ENCODE measurements around the gene NME8.
"Not testable (repeated sequence)": the region's sequence is repeated elsewhere in the genome, so short reads cannot be mapped to it uniquely, and the experiment has no call there.

The NME8 gene, protein sequence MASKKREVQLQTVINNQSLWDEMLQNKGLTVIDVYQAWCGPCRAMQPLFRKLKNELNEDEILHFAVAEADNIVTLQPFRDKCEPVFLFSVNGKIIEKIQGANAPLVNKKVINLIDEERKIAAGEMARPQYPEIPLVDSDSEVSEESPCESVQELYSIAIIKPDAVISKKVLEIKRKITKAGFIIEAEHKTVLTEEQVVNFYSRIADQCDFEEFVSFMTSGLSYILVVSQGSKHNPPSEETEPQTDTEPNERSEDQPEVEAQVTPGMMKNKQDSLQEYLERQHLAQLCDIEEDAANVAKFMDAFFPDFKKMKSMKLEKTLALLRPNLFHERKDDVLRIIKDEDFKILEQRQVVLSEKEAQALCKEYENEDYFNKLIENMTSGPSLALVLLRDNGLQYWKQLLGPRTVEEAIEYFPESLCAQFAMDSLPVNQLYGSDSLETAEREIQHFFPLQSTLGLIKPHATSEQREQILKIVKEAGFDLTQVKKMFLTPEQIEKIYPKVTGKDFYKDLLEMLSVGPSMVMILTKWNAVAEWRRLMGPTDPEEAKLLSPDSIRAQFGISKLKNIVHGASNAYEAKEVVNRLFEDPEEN

DNA sequence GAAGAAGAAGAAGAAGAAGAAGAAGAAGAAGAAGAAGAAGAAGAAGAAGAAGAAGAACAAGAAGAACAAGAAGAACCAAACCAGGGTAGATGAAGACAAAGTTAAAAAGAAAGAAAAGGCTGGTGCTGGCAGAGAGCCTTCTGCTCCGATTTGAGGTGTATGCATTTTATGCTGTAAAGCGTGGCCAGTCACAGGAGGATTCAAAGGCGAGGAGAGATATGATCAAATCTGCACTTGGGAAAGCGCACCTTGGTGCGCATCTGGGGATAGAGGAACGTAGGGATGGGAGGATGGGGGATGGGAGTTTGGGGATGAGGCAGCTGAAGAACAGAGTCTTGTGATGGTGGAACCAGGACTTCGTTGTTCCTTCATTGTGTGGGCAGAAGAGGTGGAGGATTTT is at the start of gene NME8:
Gene NME8 (plus strand): TSS at position 301 of the 400 bp plus-strand sequence. CDS start 1,670 bp downstream, outside the sequence.
- no peak for DNase-seq
- no peaks in the 10 kb centered on the region for H3K27me3 ChIP-seq (ENCODE audit: insufficient read depth, low read depth, severe bottlenecking)
- H3K27ac ChIP-seq: no peak within 1 kb of the TSS
- TF ChIP-seq, protein P1, sequence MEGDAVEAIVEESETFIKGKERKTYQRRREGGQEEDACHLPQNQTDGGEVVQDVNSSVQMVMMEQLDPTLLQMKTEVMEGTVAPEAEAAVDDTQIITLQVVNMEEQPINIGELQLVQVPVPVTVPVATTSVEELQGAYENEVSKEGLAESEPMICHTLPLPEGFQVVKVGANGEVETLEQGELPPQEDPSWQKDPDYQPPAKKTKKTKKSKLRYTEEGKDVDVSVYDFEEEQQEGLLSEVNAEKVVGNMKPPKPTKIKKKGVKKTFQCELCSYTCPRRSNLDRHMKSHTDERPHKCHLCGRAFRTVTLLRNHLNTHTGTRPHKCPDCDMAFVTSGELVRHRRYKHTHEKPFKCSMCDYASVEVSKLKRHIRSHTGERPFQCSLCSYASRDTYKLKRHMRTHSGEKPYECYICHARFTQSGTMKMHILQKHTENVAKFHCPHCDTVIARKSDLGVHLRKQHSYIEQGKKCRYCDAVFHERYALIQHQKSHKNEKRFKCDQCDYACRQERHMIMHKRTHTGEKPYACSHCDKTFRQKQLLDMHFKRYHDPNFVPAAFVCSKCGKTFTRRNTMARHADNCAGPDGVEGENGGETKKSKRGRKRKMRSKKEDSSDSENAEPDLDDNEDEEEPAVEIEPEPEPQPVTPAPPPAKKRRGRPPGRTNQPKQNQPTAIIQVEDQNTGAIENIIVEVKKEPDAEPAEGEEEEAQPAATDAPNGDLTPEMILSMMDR (IDR thresholded peaks at IDR 0.05; ENCODE audit: low read depth, low read length): no peak
- H3K9me3 ChIP-seq (ENCODE audit: severe bottlenecking): no peaks in the 10 kb centered on the region
- H3K36me3 ChIP-seq: no peaks in the 10 kb centered on the region
- H3K4me3 ChIP-seq (ENCODE audit: low read depth, low read length): no peak within 1 kb of the TSS

DNA sequence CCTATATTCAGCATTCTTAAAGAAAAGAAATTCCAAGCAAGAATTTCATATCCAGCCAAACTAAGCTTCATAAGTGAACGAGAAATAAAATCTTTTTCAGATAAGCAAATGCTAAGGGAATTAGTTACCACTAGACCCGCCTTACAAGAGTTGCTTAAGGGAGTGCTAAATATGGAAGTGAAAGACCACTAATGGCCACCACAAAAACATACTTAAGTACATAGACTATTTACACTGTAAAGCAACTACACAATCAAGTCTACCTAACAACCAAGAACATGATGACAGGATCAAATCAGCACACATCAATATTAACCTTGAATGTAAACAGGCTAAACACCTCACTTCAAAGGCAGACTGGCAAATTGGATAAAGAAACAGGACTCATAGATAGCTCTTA is 42.2 kb upstream of the NME8 start:
- Histone ChIP-seq H3K9me3 (ENCODE audit: severe bottlenecking) (no peaks in the 10 kb centered on the region), H3K27ac (no peak overlapping the region), H3K4me3 (ENCODE audit: low read depth, low read length) (no peak overlapping the region), H3K36me3 (no peaks in the 10 kb centered on the region), H3K27me3 (ENCODE audit: insufficient read depth, low read depth, severe bottlenecking) (no peaks in the 10 kb centered on the region)
- no peak for DNase-seq
- TF ChIP-seq, protein P1 (IDR thresholded peaks at IDR 0.05; ENCODE audit: low read depth, low read length): no peak

DNA sequence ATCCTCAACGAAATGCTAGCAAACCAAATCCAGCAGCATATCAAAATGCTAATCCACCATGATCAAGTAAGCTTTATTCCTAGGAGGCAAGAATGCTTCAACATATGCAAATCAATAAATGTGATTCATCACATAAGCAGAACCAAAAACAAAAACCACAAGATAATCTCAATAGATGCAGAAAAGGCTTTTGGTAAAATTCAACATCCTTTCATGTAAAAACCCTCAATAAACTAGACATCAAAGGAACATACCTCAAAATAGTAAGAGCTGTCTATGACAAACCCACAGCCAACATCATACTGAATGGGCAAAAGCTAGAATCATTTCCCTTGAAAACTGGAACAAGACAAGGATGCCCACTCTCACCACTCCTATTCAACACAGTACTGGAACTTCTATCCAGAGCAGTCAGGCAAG is 36.2 kb upstream of the NME8 start:
- not testable (repeated sequence) for H3K27me3 ChIP-seq (ENCODE audit: insufficient read depth, low read depth, severe bottlenecking); DNase-seq; H3K9me3 ChIP-seq (ENCODE audit: severe bottlenecking); H3K36me3 ChIP-seq; H3K4me3 ChIP-seq (ENCODE audit: low read depth, low read length); H3K27ac ChIP-seq

DNA sequence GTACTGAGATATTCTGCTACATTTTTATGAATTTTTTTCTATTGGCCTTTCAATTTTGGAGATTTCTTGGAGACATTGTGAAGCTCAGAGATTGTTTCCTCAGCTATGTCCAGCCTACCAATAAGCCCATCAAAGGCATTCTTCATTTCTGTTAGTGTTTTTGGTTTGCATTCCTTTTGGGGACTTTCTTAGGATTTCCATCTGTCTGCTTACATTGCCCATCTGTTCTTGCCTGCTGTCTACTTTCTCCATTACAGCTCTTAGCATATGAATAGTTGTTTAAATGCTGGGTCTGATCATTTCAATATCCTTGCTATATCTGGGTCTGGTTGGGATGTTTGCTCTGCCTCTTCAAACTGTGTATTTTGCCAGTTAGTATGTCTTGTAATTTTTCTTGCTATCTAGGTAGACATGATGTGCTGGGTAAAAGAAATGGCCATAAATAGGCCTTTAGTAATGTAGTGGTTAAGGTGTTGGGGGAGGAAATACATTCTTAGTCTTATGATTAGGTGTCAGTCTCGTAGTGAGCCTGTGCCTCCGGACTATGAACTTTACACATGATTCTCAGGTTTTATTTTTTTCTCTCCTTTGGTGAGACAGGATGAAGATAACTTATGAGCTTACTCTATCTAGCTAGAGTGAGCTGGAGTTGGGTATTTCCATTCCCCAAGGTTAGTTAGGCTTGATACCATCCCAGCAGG is 32.6 kb upstream of the NME8 start:
- Histone ChIP-seq H3K36me3 (no peaks in the 10 kb centered on the region), H3K27me3 (ENCODE audit: insufficient read depth, low read depth, severe bottlenecking) (no peaks in the 10 kb centered on the region), H3K4me3 (ENCODE audit: low read depth, low read length) (no peak overlapping the region), H3K27ac (no peak overlapping the region), H3K9me3 (ENCODE audit: severe bottlenecking) (no peaks in the 10 kb centered on the region)
- TF ChIP-seq, protein P1 (IDR thresholded peaks at IDR 0.05; ENCODE audit: low read depth, low read length): no peak
- no peak for DNase-seq

DNA sequence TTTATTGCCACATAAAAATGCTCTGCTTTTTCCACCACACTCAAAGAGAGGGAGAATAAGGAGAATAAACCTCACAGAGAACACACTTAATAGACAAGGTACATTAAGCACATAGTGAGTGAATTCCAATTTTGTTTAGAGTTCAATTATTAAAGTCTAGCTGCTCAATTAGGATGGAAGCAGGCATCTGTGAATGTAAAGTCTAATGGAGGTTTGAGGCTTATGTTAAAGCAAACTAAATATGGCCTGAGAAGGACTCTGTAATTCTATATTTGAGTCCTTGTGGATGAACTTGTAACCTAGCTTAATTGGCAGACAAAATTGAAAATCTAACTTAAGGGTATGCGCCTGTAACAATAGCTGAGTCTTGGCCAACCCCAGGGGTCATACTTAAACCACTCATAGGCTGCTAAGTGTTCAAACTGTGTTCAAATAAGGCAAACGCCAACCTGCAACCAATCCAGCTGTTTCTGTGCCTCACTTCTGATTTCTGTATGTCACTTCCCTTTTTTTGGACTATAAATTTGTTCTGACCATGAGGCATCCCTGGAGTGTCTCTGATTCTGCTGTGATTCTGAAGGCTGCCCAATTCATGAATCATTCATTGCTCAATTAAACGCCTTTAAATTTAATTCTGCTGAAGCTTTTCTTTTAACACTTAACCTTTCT is 31.3 kb upstream of the NME8 start:
- TF ChIP-seq, protein P1 (IDR thresholded peaks at IDR 0.05; ENCODE audit: low read depth, low read length): no peak
- Histone ChIP-seq H3K36me3 (no peaks in the 10 kb centered on the region), H3K9me3 (ENCODE audit: severe bottlenecking) (no peaks in the 10 kb centered on the region), H3K27me3 (ENCODE audit: insufficient read depth, low read depth, severe bottlenecking) (no peaks in the 10 kb centered on the region), H3K4me3 (ENCODE audit: low read depth, low read length) (no peak overlapping the region), H3K27ac (no peak overlapping the region)
- no peak for DNase-seq

DNA sequence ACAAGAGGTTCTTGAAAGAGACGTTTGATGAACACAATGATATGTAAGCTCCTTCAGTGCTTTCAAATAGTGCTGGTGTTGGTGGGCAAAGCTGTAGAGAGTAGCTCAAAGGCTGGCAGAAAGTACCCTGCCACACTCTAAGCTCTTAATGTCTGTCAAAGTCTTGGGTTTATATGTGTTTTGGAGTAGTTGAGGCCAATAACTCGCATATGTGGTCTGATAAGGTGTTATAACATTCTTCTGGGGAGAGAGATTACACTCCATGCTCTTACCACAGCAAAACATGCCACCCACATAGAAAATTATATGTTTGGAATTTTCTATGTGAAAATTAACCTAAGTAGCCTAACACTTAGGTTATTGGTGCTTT is 30.8 kb upstream of the NME8 start:
- DNase-seq: no peak
- Histone ChIP-seq H3K9me3 (ENCODE audit: severe bottlenecking) (no peaks in the 10 kb centered on the region), H3K27ac (no peak overlapping the region), H3K4me3 (ENCODE audit: low read depth, low read length) (no peak overlapping the region), H3K27me3 (ENCODE audit: insufficient read depth, low read depth, severe bottlenecking) (no peaks in the 10 kb centered on the region), H3K36me3 (no peaks in the 10 kb centered on the region)
- TF ChIP-seq, protein P1 (IDR thresholded peaks at IDR 0.05; ENCODE audit: low read depth, low read length): no peak
